ENCODE measurements around the gene KRTCAP2.
A peak's percentile ranks its signal among the peaks of the same experiment; 100 is the strongest.

The KRTCAP2 gene

DNA sequence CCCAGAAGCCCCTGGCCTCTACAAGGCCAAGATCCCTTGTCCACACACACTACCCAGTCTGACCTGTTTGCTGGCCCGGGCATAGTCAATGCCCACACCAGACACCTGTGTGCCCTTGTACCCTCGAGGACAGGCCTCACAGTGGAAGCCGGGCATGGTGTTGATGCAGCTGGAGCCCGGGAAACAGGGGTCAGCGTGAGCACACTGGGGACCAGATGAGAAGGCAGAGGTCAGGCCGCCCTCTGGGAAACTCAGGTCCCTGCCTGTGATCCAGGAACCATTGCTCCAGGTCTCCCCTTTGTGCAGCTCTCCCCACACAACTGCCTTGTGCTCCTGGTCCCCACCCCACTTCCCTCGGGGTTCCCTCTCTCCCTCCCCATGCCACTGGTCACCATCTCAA, 29.1 kb upstream of the KRTCAP2 start:
- TF ChIP-seq POLR2AphosphoS5 (IDR thresholded peaks at IDR 0.05; ENCODE audit: borderline replicate concordance, low read depth, low read length) (no peak), EZH2 (IDR thresholded peaks at IDR 0.05) (no peak), FOXP2 (optimal IDR thresholded peaks at IDR 0.05; ENCODE audit: control extremely low read depth, extremely low read length, insufficient read depth) (no peak)
- H3K36me3 ChIP-seq (ENCODE audit: insufficient read depth, low read length), result peaks cover 14% of the 10 kb centered on the region; the same call in 1 of the 2 replicates
- H3K9me3 ChIP-seq (ENCODE audit: low read depth, low read length), result no peaks in the 10 kb centered on the region
- DNase-seq (ENCODE audit: low read depth, low spot score), result no peak
- H3K27ac ChIP-seq, result no peak overlapping the region
- H3K9ac ChIP-seq (ENCODE audit: insufficient read length), result no peak overlapping the region
- no peak overlapping the region for H3K4me3 ChIP-seq

DNA sequence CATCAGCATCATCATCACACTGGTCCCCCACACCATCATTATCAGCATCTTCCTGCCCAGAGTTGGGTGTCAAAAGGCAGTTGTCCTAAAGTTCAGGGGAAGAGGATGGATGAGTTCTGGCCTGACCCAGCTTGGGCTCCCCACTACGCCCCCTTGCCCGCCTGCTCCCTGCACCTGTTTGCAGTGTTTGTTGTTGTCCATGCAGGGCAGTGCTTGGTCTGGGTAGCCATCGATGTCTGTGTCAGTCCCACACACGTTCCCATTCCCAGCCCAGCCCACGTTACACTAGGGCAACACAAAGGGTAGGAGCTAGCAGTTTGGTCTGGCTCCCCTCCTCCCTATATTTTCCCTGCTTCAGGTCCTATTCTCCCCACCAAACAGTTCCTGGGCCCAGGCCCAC, 27.8 kb upstream of the KRTCAP2 start:
- no peak for TF ChIP-seq POLR2AphosphoS5 (IDR thresholded peaks at IDR 0.05; ENCODE audit: borderline replicate concordance, low read depth, low read length)
- H3K4me3 ChIP-seq, result no peak overlapping the region
- H3K9ac ChIP-seq (ENCODE audit: insufficient read length), result no peak overlapping the region
- H3K9me3 ChIP-seq (ENCODE audit: low read depth, low read length), result no peaks in the 10 kb centered on the region
- H3K36me3 ChIP-seq (ENCODE audit: insufficient read depth, low read length), result peaks cover 19% of the 10 kb centered on the region; the same call in 1 of the 2 replicates
- no peak overlapping the region for H3K27ac ChIP-seq
- DNase-seq (ENCODE audit: low read depth, low spot score), result no peak

GRCh38 chr1:155199792-155200191, 26.7 kb upstream of the KRTCAP2 start:
- Histone ChIP-seq H3K9me3 (ENCODE audit: low read depth, low read length) (no peaks in the 10 kb centered on the region), H3K9ac (ENCODE audit: insufficient read length) (no peak overlapping the region), H3K4me3 (no peak overlapping the region), H3K36me3 (ENCODE audit: insufficient read depth, low read length) (peaks cover 19% of the 10 kb centered on the region; the same call in 1 of the 2 replicates), H3K27ac (no peak overlapping the region)
- no peak for TF ChIP-seq EZH2 (IDR thresholded peaks at IDR 0.05)
- peak; percentile 20; the same call in 1 of the 2 replicates for TF ChIP-seq POLR2AphosphoS5 (IDR thresholded peaks at IDR 0.05; ENCODE audit: borderline replicate concordance, low read depth, low read length)
- DNase-seq (ENCODE audit: low read depth, low spot score), result no peak

- Histone ChIP-seq H3K27ac (no peak overlapping the region), H3K4me3 (no peak overlapping the region), H3K36me3 (ENCODE audit: insufficient read depth, low read length) (peaks cover 19% of the 10 kb centered on the region; the same call in 1 of the 2 replicates), H3K9me3 (ENCODE audit: low read depth, low read length) (no peaks in the 10 kb centered on the region), H3K9ac (ENCODE audit: insufficient read length) (no peak overlapping the region)
- no peak for DNase-seq (ENCODE audit: low read depth, low spot score)
- TF ChIP-seq FOXP2 (optimal IDR thresholded peaks at IDR 0.05; ENCODE audit: control extremely low read depth, extremely low read length, insufficient read depth) (no peak), POLR2AphosphoS5 (IDR thresholded peaks at IDR 0.05; ENCODE audit: borderline replicate concordance, low read depth, low read length) (no peak), EZH2 (IDR thresholded peaks at IDR 0.05) (no peak)
Observed at GRCh38 chr1:155198547-155198906, 25.4 kb upstream of the KRTCAP2 start.

DNA sequence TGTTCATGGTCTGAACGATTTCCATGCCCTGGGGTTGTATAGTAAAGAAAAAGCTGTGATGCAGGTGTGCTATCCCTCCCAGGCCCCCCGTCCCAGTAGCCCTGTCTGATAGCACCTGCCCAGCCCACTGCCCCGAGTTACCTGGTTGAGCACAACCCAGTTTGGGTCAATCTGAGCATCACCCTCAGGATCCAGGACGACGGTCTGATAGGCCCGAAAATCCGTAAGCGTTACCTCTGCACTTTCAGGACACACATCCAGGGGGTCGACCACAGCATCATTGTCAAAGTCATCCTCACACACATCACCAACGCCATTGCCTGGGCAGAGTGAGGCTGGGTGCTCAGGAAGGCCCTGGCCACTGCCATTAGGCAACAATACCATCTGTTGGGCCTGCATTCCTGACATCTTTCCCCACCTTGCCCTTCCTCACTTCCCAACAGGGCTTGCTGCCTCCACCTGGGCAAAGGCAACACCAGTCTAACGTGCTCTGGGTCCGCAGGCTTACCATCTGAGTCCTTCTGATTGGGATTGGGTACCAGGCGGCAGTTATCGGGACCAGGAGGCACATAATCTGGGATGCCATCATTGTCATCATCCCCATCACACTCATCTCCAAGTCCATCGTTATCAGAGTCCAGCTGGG, 24.9 kb upstream of the KRTCAP2 start:
- H3K9me3 ChIP-seq (ENCODE audit: low read depth, low read length), result no peaks in the 10 kb centered on the region
- TF ChIP-seq EZH2 (IDR thresholded peaks at IDR 0.05) (no peak), POLR2AphosphoS5 (IDR thresholded peaks at IDR 0.05; ENCODE audit: borderline replicate concordance, low read depth, low read length) (no peak), FOXP2 (optimal IDR thresholded peaks at IDR 0.05; ENCODE audit: control extremely low read depth, extremely low read length, insufficient read depth) (no peak)
- no peak overlapping the region for H3K27ac ChIP-seq
- DNase-seq (ENCODE audit: low read depth, low spot score), result no peak
- H3K4me3 ChIP-seq, result no peak overlapping the region
- H3K9ac ChIP-seq (ENCODE audit: insufficient read length), result no peak overlapping the region
- peaks cover 19% of the 10 kb centered on the region; the same call in 1 of the 2 replicates for H3K36me3 ChIP-seq (ENCODE audit: insufficient read depth, low read length)

GRCh38 chr1:155196893-155197638, 24.0 kb upstream of the KRTCAP2 start:
- H3K4me3 ChIP-seq, result no peak overlapping the region
- H3K9ac ChIP-seq (ENCODE audit: insufficient read length), result no peak overlapping the region
- DNase-seq (ENCODE audit: low read depth, low spot score), result no peak
- H3K9me3 ChIP-seq (ENCODE audit: low read depth, low read length), result no peaks in the 10 kb centered on the region
- no peak overlapping the region for H3K27ac ChIP-seq
- peaks cover 19% of the 10 kb centered on the region; the same call in 1 of the 2 replicates for H3K36me3 ChIP-seq (ENCODE audit: insufficient read depth, low read length)
- TF ChIP-seq POLR2AphosphoS5 (IDR thresholded peaks at IDR 0.05; ENCODE audit: borderline replicate concordance, low read depth, low read length) (no peak), FOXP2 (optimal IDR thresholded peaks at IDR 0.05; ENCODE audit: control extremely low read depth, extremely low read length, insufficient read depth) (no peak), EZH2 (IDR thresholded peaks at IDR 0.05) (no peak)

DNA sequence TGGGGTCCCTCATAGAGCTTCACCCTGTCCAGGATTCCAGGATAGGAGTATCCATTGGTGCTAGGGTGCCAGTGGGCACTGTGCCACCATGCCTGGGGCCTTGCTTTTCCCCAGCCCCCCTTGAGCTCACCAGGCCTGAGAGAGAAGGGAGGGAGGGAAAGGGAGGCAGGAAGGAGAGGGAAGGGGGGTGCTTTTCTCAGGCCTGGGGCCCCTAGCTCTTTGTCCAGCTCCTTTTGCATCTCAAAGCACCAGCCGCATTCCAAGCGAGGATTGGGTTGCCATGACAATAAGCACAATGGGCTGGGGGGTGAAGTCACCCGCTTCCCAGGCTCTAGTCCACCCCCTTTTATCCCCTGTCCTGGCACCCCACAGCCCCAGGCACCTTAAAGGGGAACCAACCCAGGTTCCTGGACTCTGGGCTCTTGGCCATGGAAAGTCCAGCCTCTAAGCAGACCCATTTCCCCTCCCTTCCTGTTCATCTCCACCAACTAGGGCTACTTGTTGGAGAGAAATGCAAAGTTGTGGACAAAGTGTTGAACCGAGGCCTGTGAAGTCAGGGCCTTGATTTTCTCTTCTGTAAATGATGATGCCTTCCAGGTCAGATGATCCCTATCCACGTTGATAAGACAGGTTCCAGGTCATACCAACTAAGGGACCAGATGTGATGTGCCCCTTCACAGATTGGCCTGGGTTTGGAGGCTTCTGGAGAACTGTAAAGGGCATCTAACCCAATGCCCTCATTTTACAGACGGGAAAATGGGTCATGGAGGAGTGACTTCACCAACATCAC, 23.2 kb upstream of the KRTCAP2 start:
- Histone ChIP-seq H3K4me3 (peak overlapping the region; percentile 80), H3K36me3 (ENCODE audit: insufficient read depth, low read length) (peaks cover 19% of the 10 kb centered on the region; the same call in 1 of the 2 replicates), H3K9ac (ENCODE audit: insufficient read length) (peak overlapping the region; percentile 70), H3K9me3 (ENCODE audit: low read depth, low read length) (no peaks in the 10 kb centered on the region), H3K27ac (no peak overlapping the region)
- no peak for TF ChIP-seq EZH2 (IDR thresholded peaks at IDR 0.05)
- TF ChIP-seq POLR2AphosphoS5 (IDR thresholded peaks at IDR 0.05; ENCODE audit: borderline replicate concordance, low read depth, low read length), result 0 out of 2 replicates have a peak, but pooled peaks have one; percentile 1
- DNase-seq (ENCODE audit: low read depth, low spot score), result no peak
